GM12878 (cell line): ENCODE data around the gene NFATC3. TPM values are rescaled to one million over a fixed set of nuclear protein-coding genes. Genes with fewer than 3 reads are reported as not detected.

Experiments used
- ATAC-seq: fragments of 200-7000 bp; cut with Tn5 transposase; 3 replicates; pipeline ENCODE4 v1.9.1; 2020; ENCODE audit warnings: mild to moderate bottlenecking, moderate library complexity
- BruUV-seq: library from RNA; stranded (reverse); fragments of 400-500 nt; replicated peaks from 2 replicates; lab custom pipeline; 2021; lab: Mats Ljungman, UMichigan
- CTCF ChIA-PET: fragments of 300-600 bp; sonication (Branson Sonifier 250); formaldehyde crosslinking; extraction: SDS; loops from one replicate; lab custom pipeline; 2021; ENCODE audit warnings: inconsistent platforms; lab: Yijun Ruan, JAX
- POLR2A ChIA-PET: fragments of 350-600 bp; formaldehyde crosslinking; extraction: SDS; loops from one replicate; lab custom pipeline; 2021; ENCODE audit warnings: inconsistent platforms; lab: Charles Lee
- RAD21 ChIA-PET: fragments of 300-600 bp; sonication (Branson Sonifier 250); formaldehyde crosslinking; loops from one replicate; lab custom pipeline; 2023; ENCODE audit warnings: antibody characterized with exemption; ENCODE audit not compliant: unreplicated experiment; lab: Charles Lee
- SMC1A ChIA-PET: fragments of 300-600 bp; sonication (Branson Sonifier 250); formaldehyde crosslinking; loops from one replicate; lab custom pipeline; 2023; ENCODE audit not compliant: unreplicated experiment, uncharacterized antibody; lab: Charles Lee
- DNase-seq: peaks from one replicate; pipeline ENCODE4 v3.0.0-alpha.2; 2011; ENCODE audit warnings: low read depth, low spot score
- FAIRE-seq: peaks from 3 replicates; lab custom pipeline; 2011; peaks lifted over from hg19 to GRCh38; lab: Jason Lieb, UNC
- H2AFZ ChIP-seq: 2 replicates; pipeline ENCODE4 v1.6.0; 2011; ENCODE audit warnings: low read depth, low read length, control low read depth; ENCODE audit not compliant: control insufficient read depth
- H3K27ac ChIP-seq: 2 replicates; pipeline ENCODE4 v1.5.1; 2011; ENCODE audit warnings: control low read depth; ENCODE audit not compliant: control insufficient read depth, insufficient read depth
- H3K27me3 ChIP-seq, 2 experiments: replicated peaks in 1 of 2; 2 replicates each; pipeline versions ENCODE4 v1.6.0 to v1.6.1; 2011; ENCODE audit warnings: low read length in 1 of 2; ENCODE audit not compliant: control insufficient read depth in 2 of 2, insufficient read depth in 2 of 2
- H3K36me3 ChIP-seq, 2 experiments: 2 replicates each; pipeline ENCODE4 v1.5.1; 2011; ENCODE audit warnings: low read length in 1 of 2; ENCODE audit not compliant: control insufficient read depth in 2 of 2, insufficient read depth in 2 of 2
- H3K4me1 ChIP-seq: 2 replicates; pipeline ENCODE4 v1.6.1; 2011; ENCODE audit warnings: mild to moderate bottlenecking, low read length, moderate library complexity, mixed read lengths; ENCODE audit not compliant: control insufficient read depth, insufficient read depth
- H3K4me2 ChIP-seq: 2 replicates; pipeline ENCODE4 v1.6.0; 2011; ENCODE audit warnings: control low read depth; ENCODE audit not compliant: control insufficient read depth, insufficient read depth
- H3K4me3 ChIP-seq: fragments of 200-600 bp; sonication (generic); 2 replicates; pipeline ENCODE4 v1.5.1; 2016
- H3K79me2 ChIP-seq: 2 replicates; pipeline ENCODE4 v1.6.0; 2011; ENCODE audit warnings: low read length; ENCODE audit not compliant: control insufficient read depth, insufficient read depth
- H3K9ac ChIP-seq: 2 replicates; pipeline ENCODE4 v1.8.0; 2011; ENCODE audit warnings: low read length, control low read depth, mixed read lengths; ENCODE audit not compliant: control insufficient read depth, insufficient read depth
- H3K9me3 ChIP-seq: replicated peaks from 3 replicates; pipeline ENCODE4 v1.5.1; 2011; ENCODE audit warnings: mild to moderate bottlenecking, low read length; ENCODE audit not compliant: control insufficient read depth, insufficient read depth
- H4K20me1 ChIP-seq: 2 replicates; pipeline ENCODE4 v1.6.0; 2011; ENCODE audit not compliant: control insufficient read depth, insufficient read depth
- BHLHE40 ChIP-seq, 2 experiments: fragments of 450-650 bp in 1 of 2; IDR thresholded peaks; 2 replicates each; pipeline ENCODE4 v1.6.1; 2011 to 2017; ENCODE audit warnings: low read depth in 2 of 2, borderline replicate concordance in 1 of 2, improper control_type of control experiment in 1 of 2, low read length in 1 of 2, mild to moderate bottlenecking in 1 of 2
- DPF2 ChIP-seq: fragments of 450-650 bp; IDR thresholded peaks from 2 replicates; pipeline ENCODE4 v1.6.1; 2017; ENCODE audit warnings: mild to moderate bottlenecking
- E2F4 ChIP-seq: IDR thresholded peaks from 2 replicates; pipeline ENCODE4 v1.6.1; 2012; ENCODE audit warnings: low read depth, low read length, improper control_type of control experiment
- ELK1 ChIP-seq: IDR thresholded peaks from 2 replicates; pipeline ENCODE4 v1.6.1; 2012; ENCODE audit warnings: low read depth, low read length, improper control_type of control experiment
- HDAC6 ChIP-seq: fragments of 200-600 bp; sonication (generic); IDR thresholded peaks from one replicate; pipeline ENCODE4 v1.8.0; 2017; ENCODE audit warnings: antibody characterized with exemption; ENCODE audit not compliant: unreplicated experiment
- LARP7 ChIP-seq: fragments of 450-650 bp; IDR thresholded peaks from 2 replicates; pipeline ENCODE4 v1.6.1; 2017; ENCODE audit warnings: mild to moderate bottlenecking
- SMAD1 ChIP-seq: fragments of 450-650 bp; IDR thresholded peaks from 2 replicates; pipeline ENCODE4 v1.6.1; 2018; ENCODE audit warnings: mild to moderate bottlenecking, low read depth; ENCODE audit not compliant: partially characterized antibody
- SMARCA5 ChIP-seq: fragments of 450-650 bp; IDR thresholded peaks from 2 replicates; pipeline ENCODE4 v1.6.1; 2017; ENCODE audit warnings: mild to moderate bottlenecking
- ZNF384 ChIP-seq: IDR thresholded peaks from 2 replicates; pipeline ENCODE4 v1.6.1; 2012; ENCODE audit warnings: low read depth, mild to moderate bottlenecking, low read length, improper control_type of control experiment, borderline replicate concordance
- ZNF687 ChIP-seq: fragments of 450-650 bp; IDR thresholded peaks from 2 replicates; pipeline ENCODE4 v1.6.1; 2017; ENCODE audit warnings: mild to moderate bottlenecking, moderate library complexity
- ZZZ3 ChIP-seq: IDR thresholded peaks from 2 replicates; pipeline ENCODE4 v1.6.1; 2011; ENCODE audit warnings: low read depth; ENCODE audit not compliant: control insufficient read depth, insufficient read length
- WGBS: methylation state at CpG from one replicate; pipeline ENCODE4 v1.1.6; 2016; ENCODE audit warnings: low lambda C conversion rate; ENCODE audit not compliant: insufficient replicate concordance, insufficient coverage; ENCODE audit errors: missing lambda C conversion rate; 5-methylcytosine and 5-hydroxymethylcytosine counted together
- in situ Hi-C: fragments of 300-500 bp; cut with MboI; formaldehyde crosslinking; loops from 9 replicates; pipeline ENCODE4 v1.14.3; 2018; ENCODE audit warnings: mixed read lengths
- intact Hi-C: fragments of 100-400 bp; cut with micrococcal nuclease; formaldehyde crosslinking; loops from one replicate; pipeline ENCODE4 v1.14.2; 2022; ENCODE audit not compliant: unreplicated experiment
- polyA plus RNA-seq, 11 experiments: library from polyadenylated mRNA; depleted of rRNA in 4 of 11; unstranded in 6 of 11; stranded (reverse) in 5 of 11; fragments of >200 nt; fragmentation: Nextera tagmentation in 4 of 11; fragmentation: Illumina TruSeq in 1 of 11; extraction: Ambion mirVana in 4 of 11; extraction: Trizol in 1 of 11; gene quantifications; 1 replicate in 1 of 11; 2 replicates in 10 of 11; pipeline versions ENCODE4 v1.2.1 to v1.2.3, GENCODE V29; 2011 to 2016; ENCODE audit warnings: inconsistent platforms in 2 of 11, missing spikeins in 2 of 11, low read depth in 1 of 11
- total RNA-seq, 4 experiments: library from RNA; depleted of rRNA in 3 of 4; stranded (reverse); fragments of >200 nt in 3 of 4; fragmentation: Illumina TruSeq in 1 of 4; extraction: Trizol in 1 of 4; gene quantifications; 2 replicates each; pipeline versions ENCODE4 v1.2.1 to v1.2.3, GENCODE V29; 2013 to 2021

The NFATC3 gene
- total and polyA plus RNA-seq, 10 of the 15 experiments (the other 5 are each of a cell fraction or from before 2014, with no cell fraction given), result 4.2 to 37.6 (median 24.9) TPM

- TF ChIP-seq ELK1 (no peak), HDAC6 (no peak), DPF2 (no peak)
- TF ChIP-seq, all 136 proteins: peak for 0
These were observed 137.9 kb downstream of the NFATC3 start (continued) for GRCh38 chr16:68223072-68223471.

- POLR2A ChIA-PET, result interaction anchor here (0.5 to 1.0 kb wide), 2 partner anchors 20 to 287 kb away, joined by 5 to 6 read pairs; no protein-coding TSS in a partner anchor
- ATAC-seq, result no peak
These were observed 140.9 kb downstream of the NFATC3 start for GRCh38 chr16:68226116-68226515.

More at GRCh38 chr16:68226116-68226515, 140.9 kb downstream of the NFATC3 start:
- H3K4me1 ChIP-seq, result peaks cover 12% of the 10 kb centered on the region
- WGBS, result 99% methylated on average over 4 of the region's 4 CpGs
- RAD21 ChIA-PET, result no interaction called here
- FAIRE-seq (no peak), DNase-seq (no peak)
- no peaks in the 10 kb centered on the region for H3K27me3 ChIP-seq
- no peaks in the 10 kb centered on the region for H3K79me2 ChIP-seq
- TF ChIP-seq SMAD1 (no peak), ZZZ3 (no peak), BHLHE40 (IDR thresholded peaks at IDR 0.05; ENCODE audit: borderline replicate concordance in 1 of 2, low read depth in 2 of 2, low read length in 1 of 2) (no peak), E2F4 (no peak), SMARCA5 (no peak), ZNF384 (no peak), LARP7 (no peak), ZNF687 (no peak)
- in situ Hi-C loops, result loop anchor here (5.0 kb wide), 2 partner anchors 134 to 234 kb away; no protein-coding TSS in a partner anchor
- no peak overlapping the region for H3K9ac ChIP-seq
- H4K20me1 ChIP-seq, result no peaks in the 10 kb centered on the region
- CTCF ChIA-PET, result interaction anchor here (0.9 to 5.3 kb wide), 4 partner anchors 9 to 134 kb away, joined by 3 to 72 read pairs (median 3); no protein-coding TSS in a partner anchor
- H3K4me2 ChIP-seq, result no peak overlapping the region
- peaks cover 6 to 15% of the 10 kb centered on the region in 2 experiments for H3K36me3 ChIP-seq
- SMC1A ChIA-PET, result interaction anchor here (1.3 to 2.6 kb wide), 2 partner anchors 11 to 108 kb away, joined by 4 to 9 read pairs; no protein-coding TSS in a partner anchor
- BruUV-seq, result no TSS peak
- H3K27ac ChIP-seq, result 0 out of 2 replicates have a peak overlapping the region, but pooled peaks have one; percentile 27
- no peaks in the 10 kb centered on the region for H3K9me3 ChIP-seq
- no peak overlapping the region for H3K4me3 ChIP-seq
- no peak overlapping the region for H2AFZ ChIP-seq
- intact Hi-C loops, result loop anchor here (5.0 kb wide), 1 partner anchor 344 kb away; the partner anchor contains the start of gene NRN1L
